AG04450 (cell line): ENCODE results near the gene GLDC. TPM values are rescaled to one million over a fixed set of nuclear protein-coding genes. Genes with fewer than 3 reads are reported as not detected.
"Not testable (repeated sequence)": the region's sequence is repeated elsewhere in the genome, so short reads cannot be mapped to it uniquely, and the experiment has no call there.

ENCODE experiments used
- CTCF ChIA-PET: fragments of 300-600, 350-600 bp; formaldehyde crosslinking; extraction: SDS; loops from one replicate; lab custom pipeline; 2022; ENCODE audit warnings: antibody characterized with exemption, inconsistent platforms; lab: Charles Lee
- POLR2A ChIA-PET: fragments of 350-600 bp; formaldehyde crosslinking; extraction: SDS; loops from one replicate; lab custom pipeline; 2021; ENCODE audit warnings: antibody characterized with exemption, inconsistent platforms; lab: Yijun Ruan, JAX
- DNase-seq: peaks from one replicate; pipeline ENCODE4 v3.0.0-alpha.2; 2011; ENCODE audit warnings: low read depth, low spot score
- H3K27ac ChIP-seq: one replicate; pipeline ENCODE4 v1.5.1; 2012; ENCODE audit warnings: low read depth, low read length, control low read depth
- H3K27me3 ChIP-seq: one replicate; pipeline ENCODE4 v1.6.0; 2012; ENCODE audit warnings: low read length; ENCODE audit not compliant: control insufficient read depth, insufficient read depth
- H3K4me3 ChIP-seq: 2 replicates; pipeline ENCODE4 v1.5.1; 2011; ENCODE audit warnings: mild to moderate bottlenecking, low read depth, low read length, control low read depth
- H3K9me3 ChIP-seq: 2 replicates; pipeline ENCODE4 v1.5.1; 2012; ENCODE audit warnings: low read length; ENCODE audit not compliant: control insufficient read depth, insufficient read depth
- CTCF ChIP-seq: IDR thresholded peaks from 2 replicates; pipeline ENCODE4 v1.5.1; 2011; ENCODE audit warnings: low read depth, low read length, control low read depth, inconsistent platforms
- polyA plus RNA-seq: library from polyadenylated mRNA; depleted of rRNA; stranded (reverse); fragments of >200 nt; gene quantifications from 2 replicates; pipeline ENCODE4 v1.2.3, GENCODE V29; 2011

GLDC gene
- polyA plus RNA-seq, 1 experiment = 0.20 TPM

GRCh38 chr9:6655036-6655435 is 9.5 kb upstream of the GLDC start:
- DNase-seq = no peak
- POLR2A ChIA-PET = no interaction called here
- Histone ChIP-seq H3K4me3 (no peak overlapping the region), H3K9me3 (no peaks in the 10 kb centered on the region), H3K27ac (no peak overlapping the region), H3K27me3 (peaks cover 2% of the 10 kb centered on the region)
- CTCF ChIA-PET = interaction anchor here (4.3 kb wide), 1 partner anchor 12 kb away, joined by 23 read pairs; no protein-coding TSS in a partner anchor
- no peak for TF ChIP-seq CTCF

GRCh38 chr9:6646293-6646636 is 736 bp upstream of the GLDC start:
- H3K27me3 ChIP-seq = peaks cover 39% of the 10 kb centered on the region
- no peak overlapping the region for H3K27ac ChIP-seq
- no peak for TF ChIP-seq CTCF
- DNase-seq = no peak
- ChIA-PET POLR2A (no interaction called here), CTCF (no interaction called here)
- H3K9me3 ChIP-seq = no peaks in the 10 kb centered on the region; the same call in 1 of the 2 replicates
- H3K4me3 ChIP-seq = no peak overlapping the region

- H3K27ac ChIP-seq, H3K4me3 ChIP-seq, POLR2A ChIA-PET, DNase-seq, H3K9me3 ChIP-seq: not testable (repeated sequence)
- CTCF ChIA-PET = interaction anchor here (0.7 to 1.8 kb wide), 2 partner anchors 22 to 33 kb away, joined by 3 to 6 read pairs; no protein-coding TSS in a partner anchor
- H3K27me3 ChIP-seq = peaks cover 41% of the 10 kb centered on the region
These were observed 499 bp downstream of the GLDC start for GRCh38 chr9:6645105-6645354.

GRCh38 chr9:6644346-6645104 is 1.0 kb downstream of the GLDC start:
- ChIA-PET POLR2A (no interaction called here), CTCF (interaction anchor here (0.7 to 1.8 kb wide), 2 partner anchors 23 to 33 kb away, joined by 3 to 6 read pairs; no protein-coding TSS in a partner anchor)
- Histone ChIP-seq H3K27me3 (peaks cover 41% of the 10 kb centered on the region), H3K9me3 (no peaks in the 10 kb centered on the region; the same call in 1 of the 2 replicates), H3K27ac (no peak overlapping the region), H3K4me3 (no peak overlapping the region)
- TF ChIP-seq CTCF = no peak
- DNase-seq = no peak

- TF ChIP-seq CTCF = no peak
- Histone ChIP-seq H3K4me3 (no peak overlapping the region), H3K9me3 (no peaks in the 10 kb centered on the region; the same call in 1 of the 2 replicates), H3K27me3 (peaks cover 36% of the 10 kb centered on the region), H3K27ac (no peak overlapping the region)
- DNase-seq = no peak
- ChIA-PET POLR2A (no interaction called here), CTCF (interaction anchor here (0.8 to 3.5 kb wide), 2 partner anchors 25 to 57 kb away, joined by 3 to 18 read pairs; no protein-coding TSS in a partner anchor)
These were observed 3.6 kb downstream of the GLDC start for GRCh38 chr9:6641961-6642360.
